ENCODE measurements around the gene STN1. TPM values are rescaled to one million over a fixed set of nuclear protein-coding genes. Genes with fewer than 3 reads are reported as not detected.

STN1 gene
- total and polyA plus RNA-seq, 2 of the 4 experiments (the other 2 are of a cell fraction) = 17.8 to 32.3 TPM

- TF ChIP-seq CEBPB (IDR thresholded peaks at IDR 0.05; ENCODE audit: low read depth, low read length) = no peak
Observed at GRCh38 chr10:103853428-103854264, 64.3 kb downstream of the STN1 start (continued).

- ATAC-seq (ENCODE audit: low read depth) (no peak), DNase-seq (peak; percentile 31)
- Histone ChIP-seq H3K79me1 (ENCODE audit: low read depth in 1 of 2, low read length in 2 of 2) (peaks cover 16 to 64% of the 10 kb centered on the region in 2 experiments; a peak in 3 of 4 replicates), H3K4ac (ENCODE audit: low read depth, low read length) (no peak overlapping the region), H4K20me1 (ENCODE audit: insufficient read depth, low read length) (peaks cover 13% of the 10 kb centered on the region; the same call in 1 of the 2 replicates), H3K9ac (ENCODE audit: low read depth, low read length) (no peak overlapping the region), H4K8ac (ENCODE audit: low read depth in 2 of 2, low read length in 2 of 2) (peak overlapping the region in 1 of 2 experiments; percentile 19; a peak in 1 of 4 replicates), H3K56ac (ENCODE audit: extremely low read depth, insufficient read depth, low read length) (no peak overlapping the region), H3K27me3 (ENCODE audit: control insufficient read depth, insufficient read depth, low read length) (no peaks in the 10 kb centered on the region), H2BK5ac (ENCODE audit: low read depth, low read length, poor library complexity, severe bottlenecking) (no peak overlapping the region), H3K14ac (replicated peaks; ENCODE audit: low read depth, low read length) (0 out of 2 replicates have a peak overlapping the region, but pooled peaks have one; percentile 25), H2AFZ (replicated peaks; ENCODE audit: low read length, poor library complexity) (no peak overlapping the region), H3K4me1 (ENCODE audit: control insufficient read depth, insufficient read depth, low read length) (peaks cover 38% of the 10 kb centered on the region), H3K4me2 (ENCODE audit: low read depth, low read length) (no peak overlapping the region; the same call in 1 of the 2 replicates), H4K5ac (ENCODE audit: low read depth, low read length) (no peak overlapping the region), H3K9me3 (ENCODE audit: control insufficient read depth, insufficient read depth, low read length) (no peaks in the 10 kb centered on the region), H3K18ac (ENCODE audit: low read depth, low read length) (no peak overlapping the region), H4K91ac (ENCODE audit: insufficient read depth, low read depth, low read length) (no peak overlapping the region), H2BK20ac (ENCODE audit: low read depth, low read length) (no peak overlapping the region), H2AK5ac (ENCODE audit: low read depth, low read length) (no peak overlapping the region), H3K23ac (ENCODE audit: low read depth, low read length) (no peak overlapping the region), H3K4me3 (ENCODE audit: insufficient read depth, low read depth, low read length) (no peak overlapping the region), H2BK120ac (ENCODE audit: low read depth, low read length) (no peak overlapping the region), H3K36me3 (ENCODE audit: control insufficient read depth, insufficient read depth, low read length) (no peaks in the 10 kb centered on the region), H2BK15ac (ENCODE audit: low read depth, low read length) (no peak overlapping the region), H3K9me1 (ENCODE audit: insufficient read depth, low read length) (peaks cover 29% of the 10 kb centered on the region), H2AK9ac (replicated peaks; ENCODE audit: low read depth, low read length, poor library complexity) (no peak overlapping the region), H3K27ac (ENCODE audit: insufficient read depth, low read length) (no peak overlapping the region)
- 90% methylated on average over 2 of the region's 7 CpGs; no CpG with 5 or more reads in 1 of the 2 experiments for WGBS, 2 experiments (ENCODE audit: extremely low coverage in 2 of 2, insufficient read length in 1 of 2)
- TF ChIP-seq CHD1 (IDR thresholded peaks at IDR 0.05; ENCODE audit: low read depth, low read length) = 0 out of 2 replicates have a peak, but pooled peaks have one; percentile 36
- TF ChIP-seq MAZ (IDR thresholded peaks at IDR 0.05; ENCODE audit: borderline replicate concordance, low read depth, low read length) = no peak
- in situ Hi-C loops (cut with MboI; ENCODE audit: low sequenced_read_pairs) = loop anchor here (10.0 kb wide), 1 partner anchor 258 kb away; no protein-coding TSS in a partner anchor
- POLR2A ChIA-PET (ENCODE audit: unreplicated experiment) = no interaction called here
- no TSS peak for BruUV-seq (replicated peaks)
- dilution Hi-C loops (cut with HindIII; ENCODE audit: low sequenced_read_pairs, unreplicated experiment) = loop anchor here (25.0 kb wide), 1 partner anchor 141 kb away; no protein-coding TSS in a partner anchor
- intact Hi-C loops (cut with micrococcal nuclease) = loop anchor here (5.0 kb wide), 1 partner anchor 81 kb away; no protein-coding TSS in a partner anchor
- CTCF ChIA-PET = interaction anchor here (0.6 to 1.3 kb wide), 3 partner anchors 35 to 140 kb away, joined by 3 to 4 read pairs (median 3); no protein-coding TSS in a partner anchor
Observed at GRCh38 chr10:103852856-103853255, 65.1 kb downstream of the STN1 start.

Data from IMR-90 (cell line).